ENCODE results near the gene EFNB2. TPM values are rescaled to one million over a fixed set of nuclear protein-coding genes. Genes with fewer than 3 reads are reported as not detected.

EFNB2 gene
- polyA plus RNA-seq, 1 experiment = 2.6 TPM

DNA sequence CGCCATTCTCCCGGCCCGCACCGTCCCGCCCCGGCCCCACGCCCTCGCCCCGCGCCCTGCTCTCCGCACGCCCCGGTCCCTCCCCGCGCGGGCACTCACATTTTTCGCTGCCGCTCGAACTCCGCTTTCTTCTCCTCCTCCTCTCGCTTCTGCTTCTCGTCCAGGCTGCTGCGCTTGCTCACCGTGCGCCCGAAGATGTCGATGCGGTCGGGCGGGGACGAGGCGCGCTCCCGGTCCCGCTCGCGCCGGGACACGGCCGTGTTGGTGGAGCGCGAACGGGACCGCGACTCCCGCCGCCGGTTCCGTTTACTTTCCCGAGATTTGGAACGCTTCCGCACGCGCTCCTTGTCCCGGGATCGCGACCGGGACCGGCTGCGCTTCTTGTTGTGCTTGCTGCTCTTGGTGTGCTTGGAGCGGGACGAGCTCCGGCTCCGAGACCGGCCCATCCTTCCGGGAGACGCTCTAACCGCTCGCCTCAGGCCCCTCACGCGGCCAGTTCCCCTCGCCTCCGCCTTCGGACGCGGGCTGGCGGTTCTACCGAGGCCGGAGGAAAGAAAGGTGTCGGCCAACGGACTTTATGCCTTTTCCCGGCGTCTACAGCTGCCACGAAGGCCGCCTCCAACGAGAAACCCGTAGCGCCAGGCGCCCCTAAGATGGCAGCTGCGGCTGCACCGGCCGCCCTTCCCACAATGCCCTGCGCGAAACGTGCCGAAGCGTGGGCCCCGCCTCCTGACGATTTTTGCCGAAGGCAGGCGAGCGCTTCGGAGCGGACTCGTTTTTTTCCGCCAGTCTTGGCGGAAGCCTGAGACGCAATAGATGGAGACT lies 32.2 kb upstream of the EFNB2 start, which contains the start of gene ARGLU1:
TSS of gene ARGLU1 (minus strand) at position 664 of the 825 bp plus-strand sequence. CDS start at position 446, 218 bp downstream.
- H3K9me3 ChIP-seq (ENCODE audit: control insufficient read depth, insufficient read depth, low read length) = peaks cover 2% of the 10 kb centered on the region; the same call in 1 of the 2 replicates
- POLR2A ChIA-PET = interaction anchor here (0.7 to 1.4 kb wide), 7 partner anchors 10 to 127 kb away, joined by 3 to 4 read pairs (median 3); partner anchors contain the start of gene EFNB2
- CTCF ChIA-PET = interaction anchor here (0.6 to 2.7 kb wide), 5 partner anchors 25 to 1705 kb away, joined by 3 to 12 read pairs (median 3); partner anchors contain the start of gene EFNB2
- peak within 1 kb of the TSS; percentile 92 for H3K27ac ChIP-seq (ENCODE audit: low read depth, low read length)
- TF ChIP-seq, protein P1, sequence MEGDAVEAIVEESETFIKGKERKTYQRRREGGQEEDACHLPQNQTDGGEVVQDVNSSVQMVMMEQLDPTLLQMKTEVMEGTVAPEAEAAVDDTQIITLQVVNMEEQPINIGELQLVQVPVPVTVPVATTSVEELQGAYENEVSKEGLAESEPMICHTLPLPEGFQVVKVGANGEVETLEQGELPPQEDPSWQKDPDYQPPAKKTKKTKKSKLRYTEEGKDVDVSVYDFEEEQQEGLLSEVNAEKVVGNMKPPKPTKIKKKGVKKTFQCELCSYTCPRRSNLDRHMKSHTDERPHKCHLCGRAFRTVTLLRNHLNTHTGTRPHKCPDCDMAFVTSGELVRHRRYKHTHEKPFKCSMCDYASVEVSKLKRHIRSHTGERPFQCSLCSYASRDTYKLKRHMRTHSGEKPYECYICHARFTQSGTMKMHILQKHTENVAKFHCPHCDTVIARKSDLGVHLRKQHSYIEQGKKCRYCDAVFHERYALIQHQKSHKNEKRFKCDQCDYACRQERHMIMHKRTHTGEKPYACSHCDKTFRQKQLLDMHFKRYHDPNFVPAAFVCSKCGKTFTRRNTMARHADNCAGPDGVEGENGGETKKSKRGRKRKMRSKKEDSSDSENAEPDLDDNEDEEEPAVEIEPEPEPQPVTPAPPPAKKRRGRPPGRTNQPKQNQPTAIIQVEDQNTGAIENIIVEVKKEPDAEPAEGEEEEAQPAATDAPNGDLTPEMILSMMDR (IDR thresholded peaks at IDR 0.05; ENCODE audit: low read depth, low read length) = no peak
- H3K4me3 ChIP-seq (ENCODE audit: low read depth, low read length) = peak within 1 kb of the TSS; percentile 83
- DNase-seq (ENCODE audit: low read depth, low spot score) = peak; percentile 79
- H3K27me3 ChIP-seq (ENCODE audit: control insufficient read depth, insufficient read depth, low read length) = no peaks in the 10 kb centered on the region

DNA sequence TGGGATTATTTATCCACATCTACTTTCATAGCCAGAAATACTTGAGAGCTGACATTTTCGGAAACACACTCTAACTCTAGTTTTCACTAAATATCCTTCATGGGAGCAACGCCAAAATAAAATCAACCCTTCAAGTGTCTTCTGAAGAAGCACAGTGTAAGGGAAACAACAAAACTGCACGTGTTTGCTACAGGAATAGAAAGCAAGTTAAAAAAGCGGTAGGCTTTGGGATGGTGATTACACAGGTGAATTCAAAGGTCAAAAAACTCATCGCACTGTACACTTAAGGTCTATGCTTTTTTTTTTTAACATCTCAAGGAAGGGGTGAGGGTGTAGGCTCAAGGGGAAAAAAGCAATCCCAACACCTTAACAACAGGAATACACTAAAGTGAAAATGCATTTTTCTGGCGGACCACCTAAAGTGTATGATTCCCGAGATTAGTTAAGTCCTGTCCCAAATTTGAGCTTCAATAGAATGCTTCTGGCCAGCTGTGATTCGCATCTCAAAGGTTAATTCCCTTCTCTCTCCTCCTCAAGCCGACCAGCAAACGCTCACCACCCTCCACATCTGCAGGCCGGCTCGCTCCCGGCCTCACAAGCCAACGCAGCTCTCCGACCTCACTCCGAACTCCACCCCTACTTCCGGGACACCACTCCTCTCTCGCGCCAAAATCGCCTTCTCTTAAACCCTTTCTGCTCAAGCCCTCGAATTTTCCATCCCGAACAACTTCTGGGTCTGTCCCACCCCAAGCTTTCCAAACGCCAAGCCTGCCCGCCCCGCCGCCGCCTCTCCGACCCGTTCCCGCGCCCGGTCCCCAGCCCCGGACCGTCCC lies 31.4 kb upstream of the EFNB2 start:
- Histone ChIP-seq H3K27ac (ENCODE audit: low read depth, low read length) (no peak overlapping the region), H3K27me3 (ENCODE audit: control insufficient read depth, insufficient read depth, low read length) (no peaks in the 10 kb centered on the region)
- CTCF ChIA-PET = interaction anchor here (0.7 to 2.7 kb wide), 3 partner anchors 24 to 708 kb away, joined by 3 to 12 read pairs (median 3); partner anchors contain the start of gene EFNB2

DNA sequence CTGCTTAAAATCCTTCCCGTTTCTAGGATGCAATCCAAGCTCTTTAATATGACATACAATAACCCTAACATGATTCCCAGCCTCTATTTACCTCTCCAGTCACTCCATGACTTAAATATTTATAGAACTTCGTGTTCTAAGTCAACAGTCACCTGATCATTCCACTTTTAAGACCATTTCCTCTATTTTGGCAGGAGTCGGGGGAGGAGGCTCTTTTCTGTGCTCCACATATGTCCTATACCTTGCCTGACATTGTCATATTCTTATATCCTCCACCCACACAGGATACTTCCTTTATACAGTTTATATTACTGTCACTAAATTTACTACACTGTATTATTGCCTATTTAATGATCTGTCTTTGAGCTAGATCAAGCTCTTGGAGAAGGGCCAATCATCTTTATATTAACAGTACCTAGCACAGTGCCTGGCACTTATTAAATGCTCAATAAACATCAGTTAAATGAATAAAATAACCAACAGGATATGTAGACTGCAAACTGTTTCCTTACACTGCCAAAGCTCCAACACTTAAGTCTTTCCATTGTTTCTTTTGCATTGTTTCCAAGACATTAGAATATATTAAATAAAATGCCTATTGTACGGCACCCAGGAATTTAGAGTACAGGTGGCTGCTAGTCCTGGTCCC lies 29.8 kb upstream of the EFNB2 start:
- Histone ChIP-seq H3K4me3 (ENCODE audit: low read depth, low read length) (peak overlapping the region; percentile 83), H3K27me3 (ENCODE audit: control insufficient read depth, insufficient read depth, low read length) (no peaks in the 10 kb centered on the region), H3K27ac (ENCODE audit: low read depth, low read length) (no peak overlapping the region), H3K9me3 (ENCODE audit: control insufficient read depth, insufficient read depth, low read length) (peaks cover under 1% of the 10 kb centered on the region; the same call in 1 of the 2 replicates)
- TF ChIP-seq, protein P1 (IDR thresholded peaks at IDR 0.05; ENCODE audit: low read depth, low read length) = no peak
- DNase-seq (ENCODE audit: low read depth, low spot score) = no peak
- CTCF ChIA-PET = interaction anchor here (0.8 to 2.7 kb wide), 5 partner anchors 11 to 1994 kb away, joined by 3 to 12 read pairs (median 4); partner anchors contain the start of gene EFNB2
- POLR2A ChIA-PET = interaction anchor here (2.2 kb wide), 1 partner anchor 30 kb away, joined by 6 read pairs; the partner anchor contains the start of gene EFNB2

More for the DNA sequence above, 31.4 kb upstream of the EFNB2 start:
- H3K9me3 ChIP-seq (ENCODE audit: control insufficient read depth, insufficient read depth, low read length) = peaks cover 2% of the 10 kb centered on the region; the same call in 1 of the 2 replicates
- TF ChIP-seq, protein P1 (IDR thresholded peaks at IDR 0.05; ENCODE audit: low read depth, low read length) = no peak
- DNase-seq (ENCODE audit: low read depth, low spot score) = no peak
- POLR2A ChIA-PET = interaction anchor here (0.7 to 1.2 kb wide), 2 partner anchors 16 to 18 kb away, joined by 3 read pairs; no protein-coding TSS in a partner anchor
- H3K4me3 ChIP-seq (ENCODE audit: low read depth, low read length) = peak overlapping the region; percentile 83

DNA sequence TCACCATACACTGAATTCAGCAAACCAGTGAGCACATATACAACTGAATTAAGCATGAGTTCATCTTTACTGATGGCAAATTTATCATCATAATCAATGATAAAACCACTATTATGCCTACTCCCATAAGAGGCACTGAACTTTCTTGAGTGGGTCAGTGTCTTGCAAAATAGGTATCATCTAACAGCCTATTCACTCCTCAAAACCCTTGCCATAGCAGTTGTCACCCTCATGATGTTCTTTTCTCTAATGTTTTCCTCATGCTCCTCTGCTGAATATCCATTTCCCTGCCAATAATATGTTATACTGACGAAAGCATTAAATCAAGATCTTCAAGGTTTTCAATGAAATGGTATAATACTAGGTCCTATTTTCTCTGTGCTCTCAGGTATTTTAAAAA lies 26.8 kb upstream of the EFNB2 start:
- ChIA-PET POLR2A (no interaction called here), CTCF (interaction anchor here (0.8 to 2.9 kb wide), 2 partner anchors 25 to 582 kb away, joined by 3 to 12 read pairs; no protein-coding TSS in a partner anchor)
- no peak for DNase-seq (ENCODE audit: low read depth, low spot score)

More for the DNA sequence above, 26.8 kb upstream of the EFNB2 start:
- TF ChIP-seq, protein P1 (IDR thresholded peaks at IDR 0.05; ENCODE audit: low read depth, low read length) = no peak
- Histone ChIP-seq H3K9me3 (ENCODE audit: control insufficient read depth, insufficient read depth, low read length) (no peaks in the 10 kb centered on the region), H3K27ac (ENCODE audit: low read depth, low read length) (no peak overlapping the region), H3K27me3 (ENCODE audit: control insufficient read depth, insufficient read depth, low read length) (no peaks in the 10 kb centered on the region), H3K4me3 (ENCODE audit: low read depth, low read length) (no peak overlapping the region)

Measured in AG04450 (cell line).